GM19099 (cell line): ENCODE data around the gene FAM171A1.

Experiments used
- POLR2A ChIP-seq: IDR thresholded peaks from 3 replicates; pipeline ENCODE4 v1.6.1; 2011; ENCODE audit warnings: low read depth; ENCODE audit not compliant: insufficient read length; ENCODE audit errors: extremely low read depth

Gene FAM171A1

GRCh38 chr10:15352836-15353235, 18.3 kb downstream of the FAM171A1 start:
- no peak for TF ChIP-seq POLR2A

GRCh38 chr10:15352201-15352600, 18.9 kb downstream of the FAM171A1 start:
- TF ChIP-seq POLR2A, result no peak

GRCh38 chr10:15351099-15351820, 19.8 kb downstream of the FAM171A1 start:
- TF ChIP-seq POLR2A, result no peak

GRCh38 chr10:15349112-15349511, 22.0 kb downstream of the FAM171A1 start:
- no peak for TF ChIP-seq POLR2A

- no peak for TF ChIP-seq POLR2A
Observed at GRCh38 chr10:15348579-15348978, 22.5 kb downstream of the FAM171A1 start.

- TF ChIP-seq POLR2A, result no peak
Observed at GRCh38 chr10:15347150-15347549, 23.9 kb downstream of the FAM171A1 start.

GRCh38 chr10:15346440-15347141, 24.5 kb downstream of the FAM171A1 start:
- TF ChIP-seq POLR2A, result no peak

GRCh38 chr10:15345450-15345849, 25.6 kb downstream of the FAM171A1 start:
- no peak for TF ChIP-seq POLR2A

- no peak for TF ChIP-seq POLR2A
Observed at GRCh38 chr10:15344876-15345285, 26.2 kb downstream of the FAM171A1 start.

- TF ChIP-seq POLR2A, result no peak
Observed at GRCh38 chr10:15344256-15344875, 26.7 kb downstream of the FAM171A1 start.

- TF ChIP-seq POLR2A, result no peak
Observed at GRCh38 chr10:15342970-15343369, 28.1 kb downstream of the FAM171A1 start.

GRCh38 chr10:15341502-15342128, 29.5 kb downstream of the FAM171A1 start:
- no peak for TF ChIP-seq POLR2A

- no peak for TF ChIP-seq POLR2A
Observed at GRCh38 chr10:15339892-15340291, 31.2 kb downstream of the FAM171A1 start.

- no peak for TF ChIP-seq POLR2A
Observed at GRCh38 chr10:15336211-15336610, 34.9 kb downstream of the FAM171A1 start.

GRCh38 chr10:15335508-15335907, 35.6 kb downstream of the FAM171A1 start:
- TF ChIP-seq POLR2A, result no peak

- no peak for TF ChIP-seq POLR2A
Observed at GRCh38 chr10:15334650-15335323, 36.3 kb downstream of the FAM171A1 start.
